Renal pelvis (tissue), 4 donors: Measurements from ENCODE around the gene RBM19. TPM values are rescaled to one million over a fixed set of nuclear protein-coding genes. Genes with fewer than 3 reads are reported as not detected.

Source experiments
- DNase-seq: peaks from one replicate; pipeline ENCODE4 v3.0.0-alpha.2; 2013
- polyA plus RNA-seq, 3 donors: library from polyadenylated mRNA; unstranded; fragments of 120-200 nt; gene quantifications; one replicate each; pipeline ENCODE4 v1.2.1, GENCODE V29; 2013; ENCODE audit not compliant: insufficient read length in 3 of 3

RBM19 gene
- polyA plus RNA-seq, 3 donors, result 27.8 to 46.9 (median 40.8) TPM

DNA sequence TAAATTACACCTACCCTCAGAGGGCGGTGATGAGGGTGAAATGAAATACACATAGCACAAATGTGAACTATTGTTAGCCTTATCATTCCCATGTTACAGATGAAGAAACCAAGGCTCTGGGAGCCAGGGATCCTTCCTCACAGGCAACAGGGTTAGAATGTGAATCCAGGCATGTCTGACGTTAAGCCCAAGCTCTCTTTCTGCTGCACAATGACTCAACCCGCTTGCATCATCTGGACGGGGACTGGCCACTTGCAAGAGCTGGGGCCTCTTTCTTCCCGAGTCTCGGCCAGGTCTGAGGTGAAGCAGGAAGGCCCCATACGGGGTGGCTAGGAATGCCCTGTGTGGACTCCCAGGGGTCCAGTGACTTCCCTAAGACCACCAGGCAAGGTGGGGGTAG, 105.2 kb downstream of the RBM19 start:
- DNase-seq, result no peak

DNA sequence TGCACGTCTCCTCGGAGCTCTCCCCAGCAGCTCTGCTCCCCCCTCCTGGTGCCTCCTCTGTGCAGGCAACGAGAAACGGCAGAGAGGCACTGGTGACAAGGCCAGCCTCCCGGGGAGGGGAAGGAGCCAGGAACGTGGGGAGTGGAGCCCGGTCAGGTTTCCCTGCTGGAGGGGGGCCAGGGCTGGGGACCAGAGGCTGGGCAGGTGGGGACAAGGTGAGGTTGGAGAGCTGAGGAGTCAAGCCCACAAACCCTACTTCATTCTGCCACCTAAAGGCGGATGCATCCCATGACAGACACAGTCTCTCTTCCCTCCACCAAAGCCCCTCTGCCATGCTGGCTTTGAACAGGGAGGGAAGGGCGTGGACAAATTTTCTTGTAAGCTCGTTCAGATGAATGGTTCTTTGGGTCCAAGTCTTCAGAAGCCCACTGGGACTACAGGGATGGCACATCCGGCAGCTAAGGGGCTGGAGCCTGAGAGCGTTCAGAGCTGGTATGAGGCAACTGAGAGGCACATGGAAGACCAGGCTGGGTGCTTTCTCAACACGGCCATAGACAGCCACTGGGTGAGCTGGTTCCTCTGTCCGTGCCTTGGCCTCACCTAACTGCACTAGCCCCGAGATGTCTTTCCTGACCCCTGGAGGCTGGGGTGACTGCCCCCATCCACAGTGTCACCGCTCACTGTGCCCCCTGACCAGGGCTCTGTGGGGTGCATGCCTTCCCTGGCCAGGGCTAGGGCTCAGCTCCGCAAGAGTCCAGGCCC, 105.9 kb downstream of the RBM19 start:
- DNase-seq, result peak; percentile 48

DNA sequence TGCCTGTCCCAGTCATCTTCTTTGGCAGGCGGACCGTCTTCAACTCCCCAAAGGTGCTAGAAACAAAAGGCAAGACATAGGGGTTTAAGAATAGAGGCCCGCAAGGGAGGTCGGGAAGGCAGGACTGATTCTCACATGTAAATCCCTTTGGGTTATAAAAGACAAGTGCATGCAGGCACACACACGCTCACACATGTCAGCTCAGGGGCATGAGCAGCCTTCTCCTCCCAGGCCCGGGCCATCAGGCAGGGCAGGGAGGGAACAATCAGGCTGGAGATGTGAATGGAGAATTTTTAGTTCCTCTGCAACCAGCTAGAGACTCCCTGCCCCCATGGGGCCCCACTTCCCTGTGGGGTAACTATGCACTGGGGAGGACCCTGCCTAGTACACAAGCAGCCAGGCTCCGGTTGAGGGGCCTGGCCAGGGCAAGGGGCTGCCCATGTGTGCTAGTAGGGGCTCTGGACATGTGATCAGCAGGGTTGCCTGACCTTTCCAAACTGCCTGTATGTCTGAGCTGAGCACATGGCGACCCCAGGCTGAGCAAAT, 107.2 kb downstream of the RBM19 start:
- no peak for DNase-seq

DNA sequence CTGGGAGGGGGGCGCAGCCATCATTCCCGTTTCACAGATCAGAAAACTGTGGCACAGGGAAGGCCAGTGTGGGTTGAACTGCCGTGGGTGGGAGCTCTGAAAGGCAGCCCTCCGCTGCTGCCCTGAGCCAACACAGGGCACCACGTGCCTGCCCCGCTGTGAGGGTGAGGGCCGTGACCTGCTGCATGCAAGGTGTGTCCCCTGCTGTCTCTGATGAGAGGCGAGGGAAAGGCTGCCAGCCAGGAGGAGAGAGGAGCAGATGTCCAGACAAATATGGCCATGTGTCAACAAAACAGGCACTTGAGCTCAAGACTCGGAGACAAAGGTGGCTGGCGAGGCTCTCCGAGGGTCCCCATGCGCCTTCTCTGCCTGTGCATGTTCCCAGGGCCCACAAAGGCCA, 108.8 kb downstream of the RBM19 start:
- DNase-seq, result no peak

DNA sequence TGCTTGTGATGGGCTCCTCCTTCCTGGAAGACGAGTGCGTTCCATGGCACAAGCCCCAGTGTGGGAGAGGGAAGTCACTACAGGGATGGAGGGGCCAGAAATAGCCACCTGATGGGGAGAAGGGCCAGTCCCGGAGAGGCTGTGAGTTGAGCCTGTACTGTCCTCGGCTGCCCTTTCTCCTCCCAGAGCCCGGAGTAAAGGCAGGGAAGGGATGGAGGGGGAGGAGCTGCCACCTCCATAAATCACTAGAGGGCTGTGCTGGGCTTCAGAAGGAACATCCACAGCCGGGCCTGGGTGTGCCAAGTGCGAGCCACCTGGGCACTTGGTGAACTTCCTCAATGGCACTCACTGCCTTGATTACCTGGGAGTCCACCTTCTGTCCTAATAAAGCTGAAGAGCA, 110.1 kb downstream of the RBM19 start:
- DNase-seq, result no peak

DNA sequence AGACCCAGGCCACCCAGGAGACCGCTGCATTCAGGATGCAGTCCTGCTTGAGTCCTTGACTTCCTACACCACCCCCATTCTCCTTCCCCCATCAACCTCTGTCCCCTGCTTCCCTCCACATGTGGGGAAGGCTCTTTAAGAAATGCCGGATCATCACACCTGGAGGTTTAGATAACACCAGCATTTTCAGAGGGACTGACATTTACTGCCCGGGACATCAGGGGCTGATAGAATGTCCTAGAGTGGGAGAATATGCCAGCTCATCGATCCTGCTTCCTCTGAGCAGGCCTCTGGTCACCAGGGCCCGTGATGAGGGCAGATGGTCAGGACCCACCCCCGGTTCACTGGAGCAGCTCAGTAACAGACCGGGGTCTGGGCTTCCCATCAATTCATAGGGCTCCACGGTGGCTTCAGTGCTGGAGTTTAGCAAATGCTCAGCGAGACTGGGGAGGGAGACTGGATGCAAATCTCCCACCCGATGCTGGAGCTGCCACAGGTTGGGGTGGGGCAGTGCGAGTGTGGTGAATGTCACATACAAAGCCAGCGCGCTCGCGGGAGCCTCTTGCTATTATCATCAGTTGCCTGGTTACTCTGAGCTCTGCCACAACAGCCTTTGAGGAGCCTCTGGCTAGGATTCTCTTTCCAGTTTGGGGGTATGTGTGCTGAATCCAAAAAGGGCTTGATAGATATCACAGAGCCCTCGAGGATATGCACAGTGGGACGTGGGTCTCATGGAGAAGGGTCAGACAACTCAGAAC, 111.6 kb downstream of the RBM19 start:
- DNase-seq, result no peak

DNA sequence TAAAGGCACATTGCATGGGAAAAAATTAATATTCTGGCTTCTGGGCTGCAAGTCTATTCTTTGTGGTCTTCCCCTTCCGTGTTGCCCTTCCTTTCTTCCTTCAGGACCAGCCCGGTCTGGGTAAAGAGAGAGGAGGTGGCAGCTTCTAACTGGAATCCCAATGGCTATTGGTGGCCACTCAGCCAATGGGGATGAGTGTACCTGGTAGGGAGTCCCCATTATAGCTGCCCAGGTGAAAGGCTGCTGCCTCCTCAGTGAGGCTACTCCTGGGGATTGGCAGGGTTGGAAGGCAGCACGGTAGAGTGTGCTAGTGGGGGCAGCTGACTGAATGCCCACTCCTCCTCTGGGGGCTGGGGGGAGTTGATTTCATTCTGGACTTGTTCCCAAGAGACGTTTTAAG, 112.6 kb downstream of the RBM19 start:
- DNase-seq, result no peak

DNA sequence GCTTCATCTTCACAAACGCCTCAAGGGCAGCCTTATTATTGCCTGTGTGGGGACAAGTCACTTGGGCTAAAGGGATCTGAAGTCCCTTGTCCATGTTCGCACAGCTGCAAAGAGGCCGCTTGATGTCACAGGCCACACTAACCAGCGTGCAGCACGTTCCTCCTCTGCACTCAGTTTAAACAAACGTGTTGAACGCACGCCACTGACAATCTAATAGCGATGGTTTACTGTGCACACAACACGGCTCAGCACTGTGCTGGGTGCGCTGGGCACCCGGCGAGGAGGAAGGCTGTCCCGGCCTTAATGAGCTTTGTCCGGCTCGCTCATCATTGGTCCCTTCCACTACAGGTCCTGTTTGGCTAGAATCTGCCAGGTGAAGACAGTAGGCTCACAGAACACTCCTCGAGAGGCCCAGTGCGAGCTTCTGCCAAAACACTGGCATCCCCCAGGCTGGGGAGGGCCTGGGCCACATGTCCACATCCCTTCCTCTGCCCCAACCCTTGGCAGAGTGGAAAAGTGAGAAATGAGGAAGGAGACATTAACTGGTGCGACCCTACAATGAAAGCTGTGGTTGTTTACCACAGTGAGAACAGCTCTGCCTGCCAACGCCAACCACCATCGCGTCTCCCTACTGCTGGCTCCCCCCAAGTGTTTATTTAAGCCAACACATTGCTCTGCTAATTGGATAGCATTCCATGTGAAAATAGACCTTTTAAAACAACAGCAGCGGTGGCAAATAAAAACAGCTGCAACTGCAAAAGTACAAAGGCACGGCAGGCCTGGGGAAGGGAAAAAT, 113.2 kb downstream of the RBM19 start:
- DNase-seq, result no peak

DNA sequence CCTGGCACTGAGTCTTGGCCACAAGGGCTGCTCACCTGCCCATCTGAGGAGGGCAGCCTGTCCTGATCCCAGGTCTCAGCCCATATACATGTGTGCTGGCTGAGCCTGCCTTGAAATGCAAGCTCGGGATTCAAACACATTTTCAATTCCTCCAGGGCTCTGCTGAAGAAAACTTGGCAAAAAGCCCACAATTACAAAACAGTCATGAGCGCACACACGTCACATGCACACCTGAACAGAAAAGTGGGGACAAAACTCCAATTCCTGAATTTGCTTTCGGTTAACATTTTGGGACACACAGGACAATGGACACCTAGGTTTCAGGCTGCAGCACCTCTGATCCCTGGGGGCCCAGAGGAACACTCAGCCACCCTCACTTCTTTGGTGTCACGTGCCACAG, 113.9 kb downstream of the RBM19 start:
- no peak for DNase-seq

DNA sequence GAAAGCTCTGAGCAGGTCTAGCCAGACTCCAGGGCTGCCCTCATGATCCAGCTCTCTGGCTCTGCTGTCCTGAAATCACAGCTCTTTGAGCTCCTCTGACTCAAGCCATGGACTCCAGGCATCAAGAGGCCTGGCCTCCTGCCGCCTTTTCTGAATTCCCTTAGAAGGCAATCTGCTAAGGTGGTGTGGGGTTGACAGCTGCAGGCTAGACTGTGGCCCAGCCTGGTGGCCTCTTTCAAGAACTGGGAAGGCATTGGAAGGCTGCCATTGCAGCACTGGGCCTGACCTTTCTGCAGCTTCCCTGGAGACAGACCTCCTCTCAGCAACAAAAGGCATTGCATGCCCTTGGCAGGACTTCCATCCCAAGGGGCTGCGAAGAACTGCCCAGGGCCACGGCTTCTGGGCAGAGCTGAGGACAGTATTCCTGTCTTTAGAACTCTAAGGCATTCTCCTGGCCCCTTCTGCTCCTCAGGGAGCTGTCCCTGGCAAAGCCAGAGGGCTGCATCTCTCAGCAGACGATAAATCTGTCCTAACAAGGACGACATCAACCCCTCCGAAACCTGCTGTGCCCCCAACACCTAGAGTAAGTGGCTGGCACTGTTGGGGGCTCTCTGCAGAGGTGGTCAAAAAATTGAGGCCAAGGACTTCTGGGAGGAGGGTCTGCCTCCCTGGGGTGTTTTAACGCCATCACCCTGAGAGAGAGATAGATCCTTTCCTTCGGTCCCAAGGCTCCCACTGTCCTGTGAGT, 115.6 kb downstream of the RBM19 start:
- DNase-seq, result no peak

DNA sequence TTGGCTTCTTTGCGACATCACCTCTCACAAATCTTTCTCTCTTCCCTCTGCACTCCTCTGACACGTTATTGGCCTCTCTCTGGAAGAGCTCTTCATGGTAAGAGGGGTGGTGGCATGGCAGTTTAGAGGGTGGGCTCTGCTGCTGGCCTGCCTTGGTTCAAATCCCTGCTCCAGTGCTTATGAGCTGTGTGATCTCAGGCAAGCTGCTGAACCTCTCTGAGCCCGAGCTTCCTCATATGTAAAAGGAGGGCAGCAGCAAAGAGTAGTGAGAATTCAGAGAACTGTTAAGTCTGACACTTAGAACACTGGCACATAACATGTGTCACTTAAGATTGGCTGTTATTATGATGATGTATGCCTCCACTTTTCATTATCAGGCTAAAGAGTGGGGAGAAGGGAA, 118.3 kb downstream of the RBM19 start:
- no peak for DNase-seq

DNA sequence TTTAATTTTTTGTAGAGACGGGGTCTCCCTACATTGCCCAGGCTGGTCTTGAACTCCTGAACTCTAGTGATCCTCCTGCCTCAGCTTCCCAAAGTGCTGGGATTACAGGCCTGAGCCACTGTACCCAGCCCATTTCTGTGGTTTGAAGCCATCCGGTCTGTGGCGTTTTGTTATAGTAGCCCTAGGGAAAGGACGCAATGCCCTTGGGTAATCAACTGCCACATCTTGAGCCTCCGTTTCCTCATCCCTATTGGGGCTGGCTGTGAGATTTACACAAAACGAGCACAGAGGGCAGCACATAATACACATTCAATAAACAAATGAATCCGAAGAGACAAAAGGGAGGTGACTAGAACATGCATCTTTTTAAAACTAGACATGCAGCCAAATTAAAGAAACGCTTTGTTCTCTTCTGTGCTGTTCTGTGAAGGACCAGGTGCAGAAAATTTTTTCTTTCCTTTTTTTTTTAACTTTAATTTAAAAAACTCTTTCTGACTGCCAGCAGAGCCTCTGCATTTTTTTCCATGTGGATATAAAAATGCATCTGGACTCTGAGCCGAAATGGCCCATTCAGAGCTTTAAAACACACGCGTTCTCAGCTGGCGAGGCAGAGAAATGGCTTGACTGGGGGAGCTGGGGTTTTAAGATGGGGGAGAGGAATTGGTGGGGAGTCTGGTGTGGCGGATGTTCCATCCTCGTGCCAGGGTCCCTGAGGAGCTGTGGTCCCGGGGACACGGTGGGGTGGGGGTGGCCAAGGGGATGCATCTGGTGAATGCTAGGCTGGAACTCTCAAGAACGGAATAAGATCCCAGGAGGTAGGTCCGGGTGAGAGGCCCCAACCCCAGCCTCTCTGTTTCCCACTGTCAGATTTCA, 119.0 kb downstream of the RBM19 start:
- DNase-seq, result no peak

DNA sequence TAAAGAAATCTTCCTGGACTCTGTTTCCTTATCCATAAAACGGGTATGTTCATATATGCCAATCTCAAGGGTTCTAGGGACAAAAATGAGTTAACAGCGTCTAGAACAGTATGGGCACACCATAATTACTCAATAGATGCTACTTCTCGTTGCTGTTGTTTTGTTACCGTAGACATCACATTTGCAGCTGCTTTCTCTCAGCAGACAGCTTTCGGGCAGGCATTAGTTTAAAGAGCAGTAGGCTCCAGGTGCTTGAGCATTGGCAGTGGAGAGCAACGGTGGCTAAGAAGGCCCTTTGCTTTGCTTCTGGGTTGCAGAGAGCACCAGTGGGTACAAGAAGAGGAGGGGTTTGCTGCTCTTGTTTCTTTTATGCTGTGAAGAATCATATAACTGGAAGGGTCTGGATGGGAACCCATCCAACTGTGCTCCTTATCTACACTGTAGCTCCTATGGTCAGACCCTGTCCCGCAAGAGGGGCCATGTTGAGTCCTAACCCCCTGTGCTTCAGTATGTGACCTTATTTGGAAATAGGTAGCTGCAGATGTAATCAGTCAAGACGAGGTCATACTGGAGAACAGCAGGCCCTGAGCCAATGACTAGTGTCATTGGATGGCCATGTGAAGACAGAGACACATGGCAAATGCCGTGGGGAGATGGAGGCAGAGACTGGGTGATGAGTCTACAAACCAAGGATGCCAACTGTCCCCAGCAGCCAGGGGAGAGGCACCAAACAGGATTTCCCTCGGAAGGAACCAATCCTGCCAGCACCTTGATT, 120.0 kb downstream of the RBM19 start:
- no peak for DNase-seq

DNA sequence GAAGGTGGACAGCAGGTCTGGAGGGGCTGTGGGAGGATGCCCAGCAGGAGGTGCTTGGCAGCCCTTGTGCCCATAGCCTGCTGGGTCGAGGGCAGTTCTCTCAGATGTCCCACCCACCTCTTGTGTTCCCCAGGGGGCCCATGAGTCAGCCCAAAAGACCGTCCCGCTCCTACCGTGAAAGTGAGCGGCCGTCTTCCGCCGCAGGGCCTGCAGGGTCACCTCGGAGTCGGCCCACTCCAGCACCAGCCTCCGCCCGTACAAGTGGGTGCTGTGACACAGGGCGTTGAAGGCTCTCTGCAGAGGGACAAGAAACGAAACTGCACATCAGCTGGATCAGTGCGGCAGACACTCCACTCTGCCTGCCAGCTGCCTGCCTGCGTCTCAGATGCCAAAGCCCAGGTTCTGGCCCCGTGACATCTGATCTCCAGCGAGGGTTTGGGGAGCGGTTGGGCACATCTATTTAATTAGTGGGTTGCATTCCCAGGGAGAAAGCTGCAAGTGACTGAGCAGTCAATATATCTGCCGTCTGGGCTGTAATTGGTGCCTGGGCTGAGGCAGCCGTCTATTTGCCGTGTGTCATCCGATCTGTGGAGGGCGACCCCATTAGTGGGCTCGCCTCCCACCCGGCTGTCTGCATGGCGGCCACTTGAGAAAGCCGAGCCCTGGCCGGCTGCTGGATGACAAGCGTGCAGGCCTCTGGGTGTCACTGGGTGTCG, 121.5 kb downstream of the RBM19 start:
- DNase-seq, result peak; percentile 30

DNA sequence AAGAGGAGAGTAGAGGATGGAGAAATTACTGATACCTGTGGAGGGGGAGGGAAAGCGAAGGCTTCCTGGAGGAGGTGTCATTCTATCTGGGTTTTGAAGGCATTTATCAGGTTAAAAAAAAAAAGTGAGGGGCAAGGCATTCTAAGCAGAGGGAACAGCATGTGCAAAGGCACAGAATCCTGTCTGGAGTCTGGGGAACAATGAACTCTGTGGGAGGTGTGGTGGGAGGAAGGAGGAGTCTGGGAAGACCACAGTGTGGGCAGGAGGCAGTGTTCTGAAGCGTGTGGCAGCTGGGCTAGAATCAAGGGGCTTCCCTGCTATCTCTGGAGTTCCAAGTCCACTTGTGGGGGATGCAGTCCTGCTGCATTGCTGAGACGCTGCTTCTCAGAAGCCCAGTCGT, 123.4 kb downstream of the RBM19 start:
- DNase-seq, result no peak

DNA sequence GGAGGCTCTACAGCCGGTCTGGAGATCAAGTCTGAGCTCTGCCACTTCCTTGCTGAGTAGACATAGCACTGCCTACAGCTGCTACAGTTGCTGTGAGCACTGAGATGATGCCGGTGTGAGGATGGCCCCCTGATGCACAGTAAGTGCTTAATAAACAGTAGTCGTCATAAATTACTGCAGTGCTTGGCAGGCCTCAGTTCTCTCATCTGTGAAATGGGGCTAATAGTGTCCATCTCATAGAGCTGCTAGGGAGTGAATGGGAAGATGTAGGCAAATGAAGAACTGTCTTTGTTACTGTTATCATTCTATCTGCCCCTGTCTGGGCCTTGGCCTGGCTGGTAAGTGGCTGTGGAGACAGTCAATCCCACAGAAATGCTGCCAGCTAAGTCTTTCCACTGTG, 124.3 kb downstream of the RBM19 start:
- no peak for DNase-seq

DNA sequence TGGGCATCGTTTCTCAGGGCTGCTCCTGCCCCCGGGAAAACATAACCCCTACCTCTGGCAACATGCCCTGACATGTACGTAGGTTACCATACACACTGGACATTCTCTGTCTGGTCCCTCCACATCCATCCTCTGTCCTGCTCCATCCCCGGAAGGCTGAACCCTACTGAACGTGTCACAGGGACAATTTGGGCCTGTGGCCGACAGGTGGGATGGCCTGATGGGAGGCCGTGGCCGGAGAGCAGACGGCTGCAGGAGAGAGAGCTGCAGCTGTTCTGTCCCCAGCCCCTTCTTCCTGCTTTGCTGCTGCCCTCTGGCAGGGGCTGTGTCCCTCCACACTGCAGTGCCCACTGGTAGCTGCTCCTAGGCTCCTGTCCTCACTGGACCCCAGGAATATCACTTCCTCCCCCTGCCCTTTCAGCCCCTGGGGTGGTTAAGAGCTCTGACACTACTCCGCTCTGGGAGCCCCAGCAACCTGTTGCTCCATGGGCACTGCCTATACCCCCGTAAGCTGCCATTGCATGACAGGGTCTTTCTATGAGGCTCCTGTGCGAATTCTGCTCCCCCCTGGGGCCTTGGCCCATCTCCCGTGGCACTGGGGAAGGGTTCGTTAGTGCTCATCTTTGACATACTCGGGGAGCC, 125.6 kb downstream of the RBM19 start:
- DNase-seq, result no peak

DNA sequence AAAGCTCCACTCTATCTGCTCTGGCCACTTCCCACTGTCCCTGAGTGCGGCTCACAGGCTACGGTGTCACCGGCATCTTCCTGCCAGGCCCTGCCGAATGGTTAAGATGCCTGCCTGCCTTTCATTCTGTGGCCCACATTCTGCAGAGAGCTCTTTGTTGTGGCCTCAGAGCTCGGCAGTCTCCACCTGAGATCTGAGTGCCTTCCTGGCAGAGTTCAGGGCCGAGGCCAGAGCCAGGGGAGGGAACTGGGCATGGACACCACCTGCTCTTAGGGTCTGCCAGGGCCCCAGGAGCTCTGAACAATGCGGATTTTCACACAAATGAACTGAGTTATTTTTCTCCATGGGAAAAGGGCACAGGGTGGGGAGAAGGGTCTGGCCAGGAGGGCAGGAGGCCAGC, 127.2 kb downstream of the RBM19 start:
- no peak for DNase-seq
